ENCODE results near the gene CYP46A1. TPM values are rescaled to one million over a fixed set of nuclear protein-coding genes. Genes with fewer than 3 reads are reported as not detected.

Gene CYP46A1
- total RNA-seq, 4 donors from 2014 or later: 0.13 to 4.7 (median 0.55) TPM; not detected in 1

GRCh38 chr14:99726538-99727095 lies 42.5 kb downstream of the CYP46A1 start:
- TF ChIP-seq CTCF (IDR thresholded peaks at IDR 0.05) (no peak), POLR2A (IDR thresholded peaks at IDR 0.05) (no peak)
- no peak overlapping the region for H3K4me3 ChIP-seq (ENCODE audit: low read depth, poor library complexity, severe bottlenecking)
- WGBS, 2 donors: 80 to 83% methylated on average over 22 to 23 of the region's 26 CpGs
- intact Hi-C loops (cut with DNase I; ENCODE audit: low total_unique reads): no loop called here
- peak; percentile 7 to 72 for DNase-seq (ENCODE audit: low spot score in 2 of 2)

GRCh38 chr14:99727096-99727870 lies 43.2 kb downstream of the CYP46A1 start:
- no peak overlapping the region for H3K4me3 ChIP-seq (ENCODE audit: low read depth, poor library complexity, severe bottlenecking)
- WGBS, 2 donors: 82 to 87% methylated on average over 24 of the region's 25 CpGs
- DNase-seq (ENCODE audit: low spot score in 2 of 2): peak in 1 of 2 donors; percentile 73
- intact Hi-C loops (cut with DNase I; ENCODE audit: low total_unique reads): no loop called here
- TF ChIP-seq CTCF (IDR thresholded peaks at IDR 0.05) (no peak), POLR2A (IDR thresholded peaks at IDR 0.05) (no peak)

GRCh38 chr14:99728231-99728920 lies 44.3 kb downstream of the CYP46A1 start:
- DNase-seq (ENCODE audit: low spot score in 2 of 2): peak in 1 of 2 donors; percentile 62
- intact Hi-C loops (cut with DNase I; ENCODE audit: low total_unique reads): no loop called here
- no peak for TF ChIP-seq CTCF (IDR thresholded peaks at IDR 0.05)
- TF ChIP-seq POLR2A (IDR thresholded peaks at IDR 0.05): no peak
- H3K4me3 ChIP-seq (ENCODE audit: low read depth, poor library complexity, severe bottlenecking): no peak overlapping the region
- WGBS, 2 donors: 85 to 91% methylated on average over 16 of the region's 16 CpGs

- DNase-seq (ENCODE audit: low spot score in 2 of 2): peak in 1 of 2 donors; percentile 79
- intact Hi-C loops (cut with DNase I; ENCODE audit: low total_unique reads): no loop called here
- no peak for TF ChIP-seq POLR2A (IDR thresholded peaks at IDR 0.05)
- 63 to 69% methylated on average over 4 of the region's 4 CpGs for WGBS, 2 donors
- no peak overlapping the region for H3K4me3 ChIP-seq (ENCODE audit: low read depth, poor library complexity, severe bottlenecking)
Observed at GRCh38 chr14:99728981-99729451, 44.9 kb downstream of the CYP46A1 start.

GRCh38 chr14:99729991-99730875 lies 46.1 kb downstream of the CYP46A1 start:
- DNase-seq (ENCODE audit: low spot score in 2 of 2): peak in 1 of 2 donors; percentile 91
- no peak overlapping the region for H3K4me3 ChIP-seq (ENCODE audit: low read depth, poor library complexity, severe bottlenecking)
- WGBS, 2 donors: 0 to 8% methylated on average over 15 to 66 of the region's 75 CpGs
- TF ChIP-seq CTCF (IDR thresholded peaks at IDR 0.05) (no peak), POLR2A (IDR thresholded peaks at IDR 0.05) (no peak)
- intact Hi-C loops (cut with DNase I; ENCODE audit: low total_unique reads): loop anchor here (5.0 kb wide), 1 partner anchor 152 kb away; no protein-coding TSS in a partner anchor
